A673 (cell line): ENCODE data around the gene PKM.

Experiments used
- EZH2 ChIP-seq: fragments of 200-600 bp; sonication (generic); IDR thresholded peaks from 2 replicates; pipeline ENCODE4 v1.6.1; 2017; ENCODE audit warnings: borderline replicate concordance, low read depth, mild to moderate bottlenecking, mixed read lengths, antibody characterized with exemption, low read length; ENCODE audit not compliant: poor library complexity, severe bottlenecking
- TF ChIP-seq, protein P1 (sequence below): fragments of 300-800, 200-600 bp; sonication (generic); conservative IDR thresholded peaks from 2 replicates; pipeline ENCODE4 v1.5.1; 2017; ENCODE audit warnings: low read depth, mild to moderate bottlenecking, antibody characterized with exemption, low read length, moderate library complexity, mixed read lengths

DNA sequence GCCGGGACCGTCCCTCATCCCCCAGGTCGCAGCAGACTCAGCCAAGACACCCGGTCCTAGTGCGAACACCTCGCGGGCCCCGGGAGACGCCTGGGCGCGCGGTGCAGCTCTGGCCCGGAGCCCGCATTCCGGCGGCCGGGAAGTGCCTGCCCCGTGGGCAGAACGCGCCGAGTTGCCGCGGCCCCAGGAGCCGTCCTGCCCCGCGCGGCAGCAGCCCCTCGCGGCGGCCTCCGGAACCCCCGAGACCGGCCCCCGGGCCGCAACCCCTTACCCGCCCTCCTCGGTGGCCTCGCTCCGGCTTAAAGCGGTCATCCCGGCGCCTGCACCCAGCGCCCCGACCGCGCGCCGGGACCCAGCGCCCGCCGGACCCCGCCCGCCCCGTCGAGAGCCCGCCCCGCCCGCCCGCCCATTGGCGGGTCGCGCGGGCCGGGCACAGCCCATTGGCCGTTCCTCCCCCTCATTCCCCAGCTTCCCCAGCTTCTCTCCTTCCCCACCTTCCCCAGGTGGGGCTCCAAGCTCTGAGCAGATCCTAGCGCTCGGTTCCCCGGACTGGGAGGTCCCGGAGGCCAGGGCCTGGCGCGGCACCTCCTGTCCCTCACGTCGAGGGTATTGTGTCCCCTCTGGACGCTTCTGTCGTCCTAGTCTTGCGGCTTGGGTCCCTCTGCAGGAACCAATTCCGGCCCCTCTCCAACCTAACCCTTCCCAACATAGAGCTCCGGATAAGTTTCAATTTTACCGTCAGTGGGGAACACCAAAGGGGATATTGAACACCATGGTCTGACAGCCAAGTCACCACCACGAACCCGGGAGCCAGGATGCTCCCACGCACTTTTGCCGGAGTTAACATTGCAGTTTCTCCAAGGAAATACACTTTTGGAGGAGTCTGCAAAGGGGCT is 33.3 kb downstream of the PKM start, which contains the start of gene GRAMD2A:
- TF ChIP-seq, protein P1, sequence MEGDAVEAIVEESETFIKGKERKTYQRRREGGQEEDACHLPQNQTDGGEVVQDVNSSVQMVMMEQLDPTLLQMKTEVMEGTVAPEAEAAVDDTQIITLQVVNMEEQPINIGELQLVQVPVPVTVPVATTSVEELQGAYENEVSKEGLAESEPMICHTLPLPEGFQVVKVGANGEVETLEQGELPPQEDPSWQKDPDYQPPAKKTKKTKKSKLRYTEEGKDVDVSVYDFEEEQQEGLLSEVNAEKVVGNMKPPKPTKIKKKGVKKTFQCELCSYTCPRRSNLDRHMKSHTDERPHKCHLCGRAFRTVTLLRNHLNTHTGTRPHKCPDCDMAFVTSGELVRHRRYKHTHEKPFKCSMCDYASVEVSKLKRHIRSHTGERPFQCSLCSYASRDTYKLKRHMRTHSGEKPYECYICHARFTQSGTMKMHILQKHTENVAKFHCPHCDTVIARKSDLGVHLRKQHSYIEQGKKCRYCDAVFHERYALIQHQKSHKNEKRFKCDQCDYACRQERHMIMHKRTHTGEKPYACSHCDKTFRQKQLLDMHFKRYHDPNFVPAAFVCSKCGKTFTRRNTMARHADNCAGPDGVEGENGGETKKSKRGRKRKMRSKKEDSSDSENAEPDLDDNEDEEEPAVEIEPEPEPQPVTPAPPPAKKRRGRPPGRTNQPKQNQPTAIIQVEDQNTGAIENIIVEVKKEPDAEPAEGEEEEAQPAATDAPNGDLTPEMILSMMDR = no peak
- TF ChIP-seq EZH2 = no peak
